NCI-H1092 (cell line): ENCODE results near the gene SAMD11.

ENCODE experiments used
- DNase-seq: peaks from one replicate; lab custom pipeline; 2025; lab: John Stamatoyannopoulos, UW

Gene SAMD11

DNA sequence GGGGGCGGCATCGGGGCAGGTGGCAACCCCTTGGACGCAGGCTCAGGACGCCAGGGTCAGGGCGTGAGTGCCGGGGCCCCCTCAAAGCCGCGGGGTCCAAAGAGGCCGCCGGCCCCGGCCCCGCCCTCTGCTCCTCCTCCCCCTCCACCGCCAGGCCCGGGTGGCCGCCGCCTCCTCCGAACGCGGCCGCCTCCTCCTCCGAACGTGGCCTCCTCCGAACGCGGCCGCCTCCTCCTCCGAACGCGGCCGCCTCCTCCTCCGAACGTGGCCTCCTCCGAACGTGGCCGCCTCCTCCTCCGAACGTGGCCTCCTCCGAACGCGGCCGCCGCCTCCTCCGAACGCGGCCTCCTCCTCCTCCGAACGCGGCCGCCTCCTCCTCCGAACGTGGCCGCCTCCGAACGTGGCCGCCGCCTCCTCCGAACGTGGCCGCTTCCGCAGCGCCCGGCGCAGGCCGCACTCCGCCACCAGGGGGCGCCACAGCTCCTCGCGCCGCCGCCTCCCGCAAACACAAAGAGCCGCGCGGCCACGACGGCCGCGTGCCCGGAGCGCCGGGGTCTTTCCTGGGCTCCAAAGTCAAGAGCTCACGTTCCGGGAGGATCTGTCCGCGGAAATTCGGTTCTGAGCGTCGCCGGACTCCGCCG lies 19.3 kb upstream of the SAMD11 start:
- DNase-seq: peak; percentile 18

DNA sequence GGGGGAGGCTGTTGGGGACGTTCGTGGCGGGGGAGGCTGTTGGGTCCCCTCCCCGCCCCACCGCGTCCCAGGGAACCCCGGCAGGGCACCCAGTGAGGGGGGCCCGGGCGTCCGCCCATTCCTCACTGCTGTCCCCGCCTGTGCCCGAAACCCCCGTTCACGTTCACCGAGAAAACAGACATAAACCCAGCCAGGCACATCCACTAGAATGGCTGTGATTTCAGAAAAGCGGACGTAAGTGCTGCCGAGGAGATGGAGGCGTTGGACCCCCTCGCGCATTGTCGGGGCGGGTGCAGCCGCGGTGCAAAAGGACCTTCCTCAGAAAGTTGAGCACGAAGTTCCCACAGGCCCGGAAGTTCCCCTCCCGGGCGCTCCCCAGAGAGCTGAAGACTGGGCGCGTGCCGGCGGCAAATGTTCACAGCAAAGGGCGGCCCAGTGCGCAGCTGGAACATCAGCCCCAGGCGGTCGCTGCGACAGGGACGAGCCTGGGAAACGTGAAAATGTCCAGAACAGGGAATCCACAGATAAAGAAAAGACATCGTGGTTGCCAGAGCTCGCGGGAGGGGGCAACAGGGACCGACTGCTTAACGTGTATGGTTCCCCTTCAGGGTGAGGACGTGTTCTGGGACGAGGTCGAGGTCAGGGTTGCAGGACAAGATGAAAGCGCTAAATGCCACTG lies 18.5 kb upstream of the SAMD11 start:
- DNase-seq: no peak

DNA sequence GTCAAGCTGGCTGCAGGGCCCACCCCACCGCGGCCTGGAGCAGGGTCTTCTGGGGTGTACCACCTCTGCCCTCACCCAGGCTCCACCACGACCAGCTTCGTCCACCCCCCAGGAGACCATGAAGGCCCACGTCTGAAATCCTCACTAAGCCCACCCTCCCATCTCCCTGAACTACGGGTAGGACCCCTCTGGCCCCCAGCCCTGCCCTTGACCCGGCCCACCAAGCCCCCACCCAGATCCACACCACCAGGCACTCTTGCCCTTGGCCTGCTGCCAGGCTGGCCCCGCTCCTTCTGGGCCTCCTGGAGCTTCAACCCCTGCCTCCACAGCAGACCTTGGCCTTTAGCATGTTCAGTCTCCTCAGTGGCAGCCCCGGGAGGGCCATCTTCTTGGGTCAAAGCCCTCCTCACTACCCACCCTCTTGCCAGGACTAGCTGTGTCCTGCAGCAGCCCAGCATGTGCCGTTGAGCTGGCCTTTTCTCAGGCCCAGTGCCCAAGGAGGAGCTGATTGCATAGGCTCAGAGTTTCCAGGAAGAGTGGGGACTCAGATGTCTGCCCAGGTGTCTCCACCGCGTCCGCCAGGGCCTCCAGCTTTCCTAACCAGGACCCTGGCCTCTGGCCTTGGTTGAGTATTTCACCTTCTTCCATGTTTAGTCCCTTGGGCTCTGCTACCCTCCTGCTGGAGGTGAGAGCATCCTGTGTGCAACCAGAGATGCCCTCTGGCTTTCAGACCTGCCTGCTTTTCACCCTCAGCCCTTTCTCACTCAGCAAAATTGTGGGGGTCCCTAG lies 17.7 kb upstream of the SAMD11 start:
- no peak for DNase-seq

DNA sequence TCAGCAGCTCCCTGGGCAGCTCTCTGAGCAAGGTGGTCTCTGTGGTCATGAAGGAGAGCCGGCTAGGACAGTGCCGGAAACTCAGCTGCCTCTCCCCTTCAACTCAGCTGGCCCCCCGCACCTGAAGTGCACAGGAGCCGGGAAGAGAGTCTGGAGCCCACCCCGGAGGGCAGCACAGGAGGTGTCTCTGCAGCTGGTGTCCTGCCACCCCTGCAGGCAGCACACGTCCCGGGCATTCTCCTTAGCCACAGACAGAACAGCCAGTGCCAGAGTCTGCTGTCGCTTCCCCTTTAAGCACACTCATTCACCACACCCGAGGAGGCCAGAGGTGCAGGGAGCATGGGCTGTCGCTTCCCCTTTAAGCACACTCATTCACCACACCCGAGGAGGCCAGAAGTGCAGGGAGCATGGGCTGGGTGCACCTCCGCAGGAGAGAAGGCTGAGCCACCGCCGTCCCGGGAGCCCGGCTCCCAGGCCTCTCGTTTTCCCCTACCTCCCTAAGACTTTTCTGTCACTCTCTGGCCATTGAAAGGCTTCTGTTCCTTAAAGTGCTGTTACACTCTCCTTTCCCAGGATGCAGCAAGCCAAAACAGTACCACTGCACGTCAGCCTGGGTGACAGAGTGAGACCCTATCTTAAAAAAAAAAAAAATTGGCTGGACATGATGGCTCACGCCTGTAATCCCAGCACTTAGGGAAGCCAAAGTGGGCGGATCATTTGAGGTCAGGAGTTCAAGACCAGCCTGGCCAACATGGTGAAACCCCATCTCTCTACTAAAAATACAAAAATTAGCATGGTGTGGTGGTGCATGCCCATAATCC lies 16.9 kb upstream of the SAMD11 start:
- DNase-seq: no peak

DNA sequence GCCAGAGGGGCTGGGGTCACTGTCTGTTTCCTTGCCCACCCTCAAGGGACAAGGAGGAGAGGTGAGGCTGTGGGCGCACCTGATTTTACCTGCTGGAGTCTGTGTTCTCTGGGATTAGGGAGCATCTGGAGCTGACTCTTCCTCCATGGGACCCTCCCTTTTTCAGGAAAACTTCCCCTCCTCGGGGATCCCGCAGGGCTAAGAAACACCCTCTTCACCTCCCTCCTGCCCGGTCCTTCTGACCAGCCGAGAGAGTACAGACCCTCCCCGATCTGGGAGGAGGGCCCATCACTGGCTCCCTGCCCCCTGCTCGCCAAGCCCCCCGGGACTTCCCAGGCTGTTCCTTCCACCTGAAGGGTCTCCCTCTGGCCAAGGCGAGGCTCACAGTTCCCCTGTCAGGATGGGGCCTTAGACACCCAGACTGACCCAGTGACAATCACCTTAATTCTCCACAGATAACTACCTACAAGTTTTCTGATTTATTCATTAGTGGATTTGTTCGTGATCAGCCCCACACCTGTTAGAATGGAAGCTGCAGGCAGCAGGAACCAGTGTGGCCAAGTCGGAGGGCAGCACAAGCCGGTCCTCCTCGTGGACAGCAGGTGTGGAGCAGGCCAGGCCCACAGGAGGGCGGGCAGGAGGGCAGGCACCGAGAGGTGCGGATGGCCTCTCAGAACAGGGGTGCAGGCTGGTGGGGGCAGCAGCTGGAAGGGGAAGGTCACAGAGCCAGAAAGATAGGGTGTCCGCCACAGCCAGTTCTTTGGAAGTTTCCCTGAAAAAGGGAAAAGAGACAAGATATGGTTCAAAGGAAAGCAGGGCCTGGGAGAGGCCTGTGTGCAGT lies 15.9 kb upstream of the SAMD11 start:
- no peak for DNase-seq

DNA sequence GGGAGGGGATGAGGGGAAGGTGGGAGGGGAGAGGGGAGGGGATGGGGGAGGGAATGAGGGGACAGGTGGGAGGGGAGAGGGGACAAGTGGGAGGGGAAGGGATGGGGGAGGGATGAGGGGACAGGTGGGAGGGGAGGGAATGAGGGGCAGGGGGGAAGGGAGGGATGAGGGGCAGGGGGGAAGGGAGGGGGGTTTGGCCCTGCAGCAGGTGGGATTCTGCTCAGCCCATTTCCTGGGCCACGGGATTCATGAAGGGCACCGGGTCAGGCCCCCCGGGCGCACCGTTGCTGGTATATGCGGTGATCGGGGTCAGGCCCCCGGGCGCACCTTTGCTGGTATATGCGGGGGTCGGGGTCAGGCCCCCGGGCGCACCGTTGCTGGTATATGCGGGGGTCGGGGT lies 15.1 kb upstream of the SAMD11 start:
- DNase-seq: no peak

DNA sequence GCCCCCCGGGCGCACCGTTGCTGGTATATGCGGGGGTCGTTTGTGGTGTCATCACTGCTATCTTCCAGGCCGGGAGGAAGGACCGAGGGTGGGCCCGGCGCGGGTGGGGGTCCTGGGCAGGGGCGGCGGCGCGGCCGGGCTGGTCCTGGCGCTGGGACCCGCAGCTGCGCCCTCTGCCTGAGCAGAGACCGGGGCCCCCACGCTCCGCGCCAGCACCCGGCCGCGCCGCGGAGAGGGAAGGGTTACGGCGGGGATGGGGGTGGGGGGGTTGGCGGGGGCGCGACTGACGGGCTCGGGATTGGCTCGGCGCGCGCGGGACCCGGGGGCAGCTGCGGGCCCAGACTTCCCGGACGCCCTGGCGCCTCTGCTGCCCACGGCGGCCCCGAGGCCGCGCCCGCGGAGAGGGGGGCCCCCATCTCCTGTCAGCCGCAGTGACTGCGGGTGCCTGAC lies 13.8 kb upstream of the SAMD11 start:
- no peak for DNase-seq

DNA sequence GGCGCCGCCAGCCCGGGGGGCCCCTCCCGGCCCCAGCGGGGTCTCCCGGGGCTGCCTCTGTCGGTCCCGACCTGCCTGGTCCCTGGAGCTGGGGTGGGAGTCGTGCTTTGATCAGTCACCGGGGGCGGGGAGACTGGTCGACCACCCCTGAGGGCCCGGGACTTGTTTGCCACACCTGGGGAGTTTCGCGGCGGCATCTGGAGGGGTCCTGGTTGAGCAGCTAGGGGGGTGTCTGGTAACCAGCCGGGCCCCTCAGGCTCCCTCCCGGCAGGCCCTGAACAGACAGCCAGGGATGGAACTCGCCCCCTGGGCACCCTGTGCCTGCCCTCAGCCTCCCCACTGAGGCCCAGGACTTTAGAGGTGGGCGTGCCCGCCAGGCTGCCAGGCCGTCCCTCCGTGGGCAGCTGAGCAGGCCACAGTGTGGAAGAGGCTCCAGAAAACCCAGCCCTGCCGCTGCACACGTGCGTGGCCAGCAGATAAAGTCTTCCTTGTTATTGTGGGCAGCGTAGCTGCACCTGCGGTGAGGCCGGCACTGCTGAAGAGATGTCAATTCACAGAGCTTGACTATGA lies 13.3 kb upstream of the SAMD11 start:
- no peak for DNase-seq

DNA sequence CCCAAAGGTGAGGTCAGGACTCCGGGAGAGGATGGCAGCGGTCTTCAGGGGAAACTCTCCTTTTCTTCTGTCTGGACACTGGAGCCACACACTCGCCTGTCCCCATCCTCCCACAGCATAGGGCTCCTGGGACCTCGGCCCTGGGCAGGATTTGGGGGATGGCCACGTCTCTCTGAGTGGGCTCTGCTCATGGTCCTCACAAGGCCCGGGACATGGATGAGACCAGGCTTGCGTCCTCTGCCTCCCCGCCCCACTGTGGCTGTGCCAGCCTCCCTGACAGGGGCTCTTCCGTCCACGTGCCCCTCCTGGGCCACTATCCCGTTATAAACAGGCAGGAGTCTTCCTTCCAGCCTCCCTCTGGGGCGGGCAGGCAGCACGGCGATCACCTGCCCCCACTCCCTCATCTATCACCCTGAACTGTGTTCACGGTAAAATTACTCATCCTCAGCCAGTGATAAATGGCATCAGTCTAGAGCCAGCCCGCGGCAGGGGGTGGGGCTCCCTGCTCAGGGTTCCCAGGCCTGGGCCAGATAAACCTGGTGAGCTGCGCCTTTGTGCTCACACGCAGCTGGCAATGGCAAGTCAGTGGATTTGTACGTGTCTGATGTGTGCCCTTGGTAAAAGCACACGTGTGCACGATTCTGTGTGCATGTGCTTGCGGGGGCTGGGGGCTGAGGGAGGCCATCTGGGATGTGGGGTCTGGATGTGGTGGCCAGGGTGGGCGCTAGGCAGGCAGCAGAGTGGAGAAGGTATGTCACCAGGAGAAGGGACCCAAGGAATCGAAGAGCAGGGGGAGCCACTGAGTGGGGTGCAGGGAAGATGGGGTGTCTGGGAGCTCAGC lies 12.6 kb upstream of the SAMD11 start:
- DNase-seq: no peak

DNA sequence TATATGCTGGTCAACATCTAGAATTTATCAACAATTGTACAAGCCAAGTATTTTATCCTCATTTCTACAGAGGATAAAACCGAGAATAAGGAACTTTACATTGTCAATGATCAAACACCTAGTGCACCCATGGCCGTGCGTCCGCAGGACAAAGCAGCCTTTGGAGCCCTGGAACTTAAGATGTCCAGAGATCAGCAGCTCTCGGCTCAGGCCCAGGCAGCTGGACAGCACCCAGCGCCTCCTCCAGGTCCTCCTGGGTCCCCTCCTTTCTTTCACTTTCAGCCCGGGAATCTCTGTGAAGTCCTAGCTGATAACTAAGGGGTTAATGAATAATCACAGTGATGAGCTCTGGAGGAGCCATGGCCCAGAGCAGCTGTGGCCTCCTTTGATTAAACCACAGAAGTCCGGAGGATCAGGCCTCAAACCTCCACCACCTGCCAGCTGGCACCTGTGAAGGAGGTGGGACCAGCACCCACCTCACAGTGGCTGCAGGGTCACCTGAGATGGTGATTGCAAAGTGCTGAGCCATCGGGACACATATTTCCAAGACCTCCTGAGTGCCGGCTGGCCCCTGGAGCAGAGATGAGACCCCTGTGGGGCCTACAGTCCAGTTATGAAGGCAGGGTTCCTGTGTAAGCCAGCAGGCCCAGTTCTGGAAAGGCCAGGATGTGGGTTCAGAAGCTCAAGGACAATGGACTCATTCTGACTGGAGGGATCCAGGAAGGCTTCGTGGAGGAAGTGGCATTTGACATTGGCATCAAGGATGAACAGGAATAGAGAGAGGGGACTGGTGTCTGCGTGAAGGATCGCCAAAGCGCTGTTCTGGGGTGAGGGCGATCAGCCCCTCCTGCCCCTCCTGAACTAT lies 11.6 kb upstream of the SAMD11 start:
- no peak for DNase-seq

DNA sequence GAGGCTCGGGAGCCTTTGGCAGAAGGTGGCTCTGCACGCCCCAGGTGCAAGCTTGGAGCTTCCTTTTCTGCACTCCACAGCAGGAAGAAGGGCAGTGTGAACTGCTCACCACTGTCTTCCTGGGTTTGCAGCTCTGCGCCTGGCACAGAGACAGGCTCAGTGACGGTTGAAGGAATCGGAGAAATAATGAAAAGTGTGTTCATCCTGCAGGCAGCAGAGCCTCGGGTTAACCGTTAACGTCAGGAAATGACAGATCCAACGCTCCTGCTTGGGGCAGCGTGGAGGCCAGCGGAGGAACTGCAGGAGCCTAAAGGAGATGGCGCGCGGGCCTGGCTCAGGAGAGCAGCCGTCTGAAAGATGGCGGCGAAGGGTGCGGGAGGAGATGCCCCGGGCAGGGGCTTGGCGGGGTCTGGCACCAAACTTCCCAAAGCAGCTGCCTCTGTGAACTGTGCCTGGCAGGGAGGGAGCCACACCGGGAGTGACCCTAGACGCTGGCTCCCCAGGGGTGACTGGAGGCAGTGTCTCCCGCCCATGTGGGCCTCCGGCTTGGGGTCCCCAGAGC lies 10.9 kb upstream of the SAMD11 start:
- no peak for DNase-seq

DNA sequence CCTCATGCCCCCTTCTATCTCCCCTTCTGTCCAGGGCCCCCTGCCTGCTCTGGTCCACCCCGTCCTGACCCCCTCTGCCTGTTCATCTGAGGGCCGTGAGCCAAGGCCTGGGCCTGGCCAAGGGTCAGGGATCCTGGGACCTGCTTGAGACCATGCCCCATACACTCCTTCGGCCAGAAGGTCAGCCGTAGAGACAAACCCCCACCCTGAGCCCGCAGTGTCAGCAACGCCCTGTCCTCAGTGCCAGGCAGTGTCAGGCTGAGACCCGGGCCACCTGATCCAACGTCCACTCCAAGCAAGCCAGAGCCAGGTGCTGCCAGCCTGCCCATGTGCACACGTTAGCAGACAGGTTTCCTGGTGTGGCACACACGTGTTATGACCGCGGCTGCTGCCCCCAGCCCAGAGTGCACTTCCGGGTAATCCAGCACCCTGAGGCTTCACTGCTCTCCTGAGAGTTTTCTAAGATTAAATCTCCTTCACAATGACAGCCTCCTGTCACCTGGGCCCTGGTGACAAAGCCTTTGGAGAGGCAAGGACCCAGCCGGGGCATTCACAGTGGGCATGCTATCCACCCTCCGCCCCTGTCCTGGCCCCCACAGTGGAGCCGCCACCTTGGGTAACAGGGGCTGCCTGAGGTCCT lies 10.1 kb upstream of the SAMD11 start:
- no peak for DNase-seq

DNA sequence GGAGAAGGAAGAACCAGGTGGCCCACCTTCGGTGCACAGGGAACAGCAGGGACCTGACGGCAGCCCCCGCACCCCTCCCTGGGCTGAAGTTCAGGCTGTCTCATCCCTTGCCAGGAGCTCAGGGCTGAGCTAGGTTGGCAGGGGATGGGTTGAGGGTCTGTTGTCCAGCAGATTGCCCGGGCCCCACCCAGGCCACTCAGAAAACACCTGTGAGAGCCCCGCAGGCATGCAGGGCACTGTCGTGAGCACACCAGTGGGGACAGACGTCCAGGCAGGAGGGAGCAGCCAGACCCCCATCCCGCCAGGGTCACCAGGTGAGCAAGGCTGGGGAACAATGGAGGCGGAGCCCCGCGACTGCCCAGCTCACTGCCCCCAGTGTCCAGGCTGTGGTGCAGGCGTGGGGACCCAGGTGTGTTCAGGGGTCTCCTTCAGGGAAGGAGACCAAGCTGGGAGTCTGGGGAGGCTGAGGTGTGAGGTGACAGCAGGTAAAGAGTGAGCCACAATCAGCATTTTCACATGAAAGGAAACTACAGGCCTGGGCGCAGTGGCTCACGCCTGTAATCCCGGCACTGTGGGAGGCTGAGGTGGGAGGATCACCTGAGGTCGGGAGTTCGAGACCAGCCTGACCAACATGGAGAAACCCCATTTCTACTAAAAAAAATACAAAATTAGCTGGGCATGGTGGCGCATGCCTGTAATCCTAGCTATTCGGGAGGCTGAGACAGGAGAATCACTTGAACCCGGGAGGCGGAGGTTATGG lies 9.4 kb upstream of the SAMD11 start:
- no peak for DNase-seq

DNA sequence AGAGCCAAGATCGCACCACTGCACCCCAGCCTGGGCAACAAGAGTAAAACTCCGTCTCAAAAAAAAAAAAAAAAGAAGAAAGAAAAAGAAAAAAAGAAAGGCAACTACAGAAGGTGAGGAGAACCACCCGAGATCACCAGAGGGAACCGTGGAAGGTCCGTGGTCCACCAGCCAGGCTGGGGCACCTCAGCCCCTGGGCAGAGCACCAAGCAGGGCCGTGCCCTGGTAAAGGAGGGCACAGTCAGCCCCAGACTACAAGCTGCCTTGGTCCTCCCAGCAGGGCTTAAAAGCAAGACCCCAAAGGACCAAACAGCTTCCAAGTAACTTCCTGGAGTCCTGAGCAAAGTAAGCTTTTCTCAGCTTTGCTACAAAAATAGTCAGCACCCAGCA lies 8.8 kb upstream of the SAMD11 start:
- no peak for DNase-seq

DNA sequence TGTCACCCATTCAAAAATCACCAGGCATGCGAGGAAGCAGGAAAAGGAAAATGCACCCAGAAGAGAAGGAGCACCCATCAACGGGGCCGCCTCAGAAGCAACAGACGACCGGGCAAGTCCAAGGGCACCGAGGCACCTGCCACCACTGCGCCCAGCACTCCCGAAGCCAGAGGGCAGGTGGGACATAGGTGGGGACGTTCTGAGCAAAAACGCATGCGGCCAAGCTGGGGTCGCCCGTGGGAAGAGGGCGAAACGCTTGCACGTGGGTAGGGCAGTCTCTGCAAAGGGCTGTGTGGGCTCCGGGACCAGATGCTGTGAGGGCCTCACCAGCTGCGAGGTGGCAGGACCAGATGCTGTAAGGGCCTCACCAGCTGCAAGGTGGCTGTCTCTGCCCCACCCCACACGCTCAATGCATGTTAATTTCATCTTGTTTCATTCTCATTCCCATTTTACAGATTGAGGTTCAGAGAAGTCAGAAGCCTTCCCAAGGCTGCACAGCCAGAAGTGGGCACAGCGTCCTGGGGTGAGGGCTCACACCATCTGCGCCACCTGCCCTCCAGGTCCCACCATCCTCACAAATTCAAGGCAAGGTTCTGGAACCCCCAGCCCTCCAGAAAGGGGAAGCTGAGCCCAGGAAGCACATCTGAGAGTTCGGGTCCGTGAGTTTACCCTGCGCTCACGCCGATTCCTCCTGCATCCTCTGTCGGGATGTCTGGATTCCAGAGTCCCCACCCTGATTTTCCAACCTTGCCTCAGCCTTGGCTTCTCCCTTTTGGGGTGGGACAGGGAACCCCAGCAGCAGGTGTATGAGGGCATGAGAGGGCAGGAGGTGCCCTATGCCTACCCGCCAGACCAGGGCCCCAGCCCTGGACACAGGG lies 8.2 kb upstream of the SAMD11 start:
- no peak for DNase-seq
